Fibroblast of villous mesenchyme (primary cell): ENCODE data around the gene ATG10. TPM values are rescaled to one million over a fixed set of nuclear protein-coding genes. Genes with fewer than 3 reads are reported as not detected.

Experiments
- DNase-seq: peaks from one replicate; pipeline ENCODE4 v3.0.0-alpha.2; 2010; ENCODE audit warnings: low read depth
- H3K4me3 ChIP-seq: 2 replicates; pipeline ENCODE4 v1.5.1; 2011; ENCODE audit warnings: low read depth, mild to moderate bottlenecking, low read length
- total RNA-seq: library from RNA; depleted of rRNA; stranded (reverse); fragments of >200 nt; gene quantifications from 2 replicates; pipeline ENCODE4 v1.2.3, GENCODE V29; 2012
- TF ChIP-seq, protein P1 (sequence below): IDR thresholded peaks from 2 replicates; pipeline ENCODE4 v1.5.1; 2012; ENCODE audit warnings: low read depth, mild to moderate bottlenecking, low read length; ENCODE audit not compliant: insufficient read depth

The ATG10 gene
- total RNA-seq, 1 donor, result 9.1 TPM

DNA sequence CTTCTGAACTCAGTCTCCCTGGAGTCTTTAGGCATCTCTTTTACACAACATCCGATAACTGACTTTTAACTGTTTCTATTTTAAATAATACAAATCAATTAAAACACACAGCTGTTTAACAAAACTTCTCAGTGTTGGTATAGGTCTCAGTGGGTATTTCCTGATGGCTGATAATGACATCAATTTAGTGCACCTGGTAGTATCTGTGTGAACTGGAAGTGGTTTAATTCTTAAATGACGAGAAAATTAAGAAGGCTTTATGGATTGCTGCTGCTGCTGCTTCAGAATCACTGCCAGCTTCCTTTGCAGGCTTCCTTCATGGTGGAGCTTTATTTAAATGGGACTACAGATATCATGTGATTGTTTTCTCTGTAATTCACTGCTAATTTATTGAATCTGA lies 214.0 kb downstream of the ATG10 start:
- TF ChIP-seq, protein P1, sequence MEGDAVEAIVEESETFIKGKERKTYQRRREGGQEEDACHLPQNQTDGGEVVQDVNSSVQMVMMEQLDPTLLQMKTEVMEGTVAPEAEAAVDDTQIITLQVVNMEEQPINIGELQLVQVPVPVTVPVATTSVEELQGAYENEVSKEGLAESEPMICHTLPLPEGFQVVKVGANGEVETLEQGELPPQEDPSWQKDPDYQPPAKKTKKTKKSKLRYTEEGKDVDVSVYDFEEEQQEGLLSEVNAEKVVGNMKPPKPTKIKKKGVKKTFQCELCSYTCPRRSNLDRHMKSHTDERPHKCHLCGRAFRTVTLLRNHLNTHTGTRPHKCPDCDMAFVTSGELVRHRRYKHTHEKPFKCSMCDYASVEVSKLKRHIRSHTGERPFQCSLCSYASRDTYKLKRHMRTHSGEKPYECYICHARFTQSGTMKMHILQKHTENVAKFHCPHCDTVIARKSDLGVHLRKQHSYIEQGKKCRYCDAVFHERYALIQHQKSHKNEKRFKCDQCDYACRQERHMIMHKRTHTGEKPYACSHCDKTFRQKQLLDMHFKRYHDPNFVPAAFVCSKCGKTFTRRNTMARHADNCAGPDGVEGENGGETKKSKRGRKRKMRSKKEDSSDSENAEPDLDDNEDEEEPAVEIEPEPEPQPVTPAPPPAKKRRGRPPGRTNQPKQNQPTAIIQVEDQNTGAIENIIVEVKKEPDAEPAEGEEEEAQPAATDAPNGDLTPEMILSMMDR, result no peak
- no peak for DNase-seq
- no peak overlapping the region for H3K4me3 ChIP-seq

DNA sequence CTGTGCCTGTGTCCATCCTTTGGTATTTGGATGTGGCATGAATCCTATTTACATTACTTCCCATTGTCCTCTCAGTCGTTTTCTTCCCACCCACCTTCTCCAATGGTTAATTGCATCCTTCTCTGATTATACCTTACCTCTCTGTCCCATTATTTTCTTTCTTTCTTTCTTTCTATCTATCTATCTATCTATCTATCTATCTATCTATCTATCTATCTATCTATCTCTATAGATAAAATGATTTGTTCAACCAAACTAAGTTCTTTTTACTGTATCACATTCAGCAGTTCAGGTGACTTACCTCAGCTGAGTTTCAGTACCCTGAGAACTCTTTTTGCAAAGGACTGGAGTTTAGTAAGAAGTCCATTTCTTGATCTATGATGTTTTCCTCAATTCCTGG lies 225.7 kb downstream of the ATG10 start:
- TF ChIP-seq, protein P1, result no peak

DNA sequence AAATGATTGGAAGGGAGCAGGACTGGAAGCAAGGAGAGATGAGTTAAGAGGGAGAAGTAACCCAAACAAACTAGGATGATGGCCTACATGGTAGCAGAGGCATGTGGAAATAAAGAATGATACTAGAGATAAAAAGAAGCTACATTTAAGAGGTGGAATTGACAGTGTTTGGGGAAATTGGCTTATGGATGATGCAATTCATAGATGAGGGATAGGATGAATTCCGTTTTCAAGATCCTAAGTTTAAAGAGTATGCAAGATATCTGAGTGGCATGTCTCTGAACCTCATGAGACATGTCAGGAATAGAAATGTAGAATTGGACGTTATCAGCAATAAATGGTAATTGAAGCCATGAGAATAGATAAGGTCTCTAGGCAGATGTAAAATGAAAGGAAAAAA lies 232.7 kb downstream of the ATG10 start:
- TF ChIP-seq, protein P1, result no peak

More for the DNA sequence above, 225.7 kb downstream of the ATG10 start:
- H3K4me3 ChIP-seq, result no peak overlapping the region
- DNase-seq, result no peak

DNA sequence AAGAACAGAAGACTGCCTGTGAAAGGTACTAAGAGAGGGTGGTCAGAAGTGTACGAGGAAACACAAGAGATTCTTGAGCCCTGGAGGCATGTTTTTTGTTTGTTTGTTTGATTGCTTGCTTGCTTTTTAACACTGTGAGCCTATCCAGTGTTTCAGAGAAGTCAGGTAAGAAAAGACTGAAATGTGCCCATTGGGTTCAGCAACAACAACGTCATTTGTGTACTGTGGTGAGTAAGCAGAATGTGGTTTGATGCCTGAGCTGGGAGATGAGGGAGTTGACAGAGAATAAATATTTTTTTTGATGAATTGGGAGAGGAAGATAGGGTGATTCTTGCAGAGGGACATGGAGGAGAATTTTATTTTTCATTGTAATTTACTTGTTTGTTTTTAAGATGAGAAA lies 233.2 kb downstream of the ATG10 start:
- no peak for DNase-seq
- H3K4me3 ChIP-seq, result no peak overlapping the region
- TF ChIP-seq, protein P1, result no peak

More for the DNA sequence above, 232.7 kb downstream of the ATG10 start:
- DNase-seq, result no peak
- no peak overlapping the region for H3K4me3 ChIP-seq

DNA sequence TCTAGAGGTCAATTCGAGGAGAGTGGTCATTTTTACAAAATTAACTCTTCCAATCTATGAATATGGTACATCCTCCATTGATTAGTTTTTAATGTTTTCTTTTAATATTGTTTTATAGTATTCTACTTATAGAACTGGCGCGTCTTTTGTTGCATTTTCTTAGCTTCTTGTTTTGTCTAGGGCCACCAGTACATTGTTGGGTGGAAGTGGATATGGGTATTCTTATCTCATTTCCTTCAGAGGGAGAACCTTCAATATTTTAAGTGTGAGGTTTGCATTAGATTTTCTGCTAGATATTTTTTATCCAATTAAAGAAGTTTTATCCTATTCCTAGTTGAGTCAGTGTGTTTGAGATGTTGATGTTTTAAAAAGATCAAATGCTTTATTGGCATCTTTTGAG lies 236.5 kb downstream of the ATG10 start:
- no peak for DNase-seq
- TF ChIP-seq, protein P1, result no peak
- no peak overlapping the region for H3K4me3 ChIP-seq

DNA sequence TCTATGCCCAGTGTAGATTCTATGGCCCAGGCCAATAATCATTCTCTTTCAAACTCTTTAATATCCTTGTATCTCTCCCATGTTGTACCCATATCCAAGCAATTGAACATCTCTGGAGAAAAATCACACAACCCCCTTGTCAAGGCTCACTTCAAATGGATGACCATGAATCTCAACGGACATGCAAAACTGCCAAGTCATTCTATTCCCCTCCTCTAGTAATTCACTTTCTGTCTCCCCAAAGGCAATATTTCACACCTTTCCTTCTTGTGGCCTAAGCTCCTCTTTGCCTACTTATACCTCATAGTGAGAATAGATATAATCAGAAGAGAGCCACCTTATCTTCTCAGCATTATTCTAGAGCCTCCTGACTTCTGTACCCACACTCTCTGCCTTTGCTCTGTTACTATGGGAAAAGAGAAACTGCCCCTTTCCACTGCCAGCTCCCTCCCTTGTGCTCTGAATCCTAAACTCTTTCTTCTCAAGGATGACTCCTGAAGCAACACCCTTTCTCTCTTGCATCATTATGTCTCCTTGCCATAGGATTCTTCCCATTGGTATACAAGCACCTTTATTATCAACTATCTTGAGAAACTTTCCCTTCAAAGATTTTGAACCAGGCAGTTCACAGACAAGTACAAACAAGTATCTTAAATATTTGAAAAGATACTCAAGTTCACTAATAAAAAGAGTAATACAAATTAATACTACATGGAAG lies 240.2 kb downstream of the ATG10 start:
- TF ChIP-seq, protein P1, result no peak
- no peak for DNase-seq
- H3K4me3 ChIP-seq, result no peak overlapping the region

DNA sequence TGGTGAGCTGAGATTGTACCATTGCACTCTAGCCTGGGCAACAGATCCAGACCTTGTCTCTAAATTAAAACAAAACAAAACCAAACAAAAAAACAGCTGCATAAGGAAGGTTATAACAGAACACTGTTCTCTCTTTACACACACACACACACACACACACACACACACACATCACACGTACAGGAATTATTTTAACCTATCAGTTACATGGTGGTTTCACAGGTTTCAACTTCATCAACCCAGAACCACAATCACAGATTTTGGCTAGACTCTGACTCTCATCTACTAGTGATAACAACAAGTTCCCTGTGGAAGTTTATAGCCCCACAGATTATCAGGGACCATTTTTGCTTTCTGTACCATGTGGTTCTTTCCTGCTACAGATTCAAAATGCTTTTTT lies 246.1 kb downstream of the ATG10 start:
- DNase-seq, result no peak
- TF ChIP-seq, protein P1, result no peak
- H3K4me3 ChIP-seq, result no peak overlapping the region
